ENCODE measurements around the gene BMS1. TPM values are rescaled to one million over a fixed set of nuclear protein-coding genes. Genes with fewer than 3 reads are reported as not detected.

The BMS1 gene
- total and polyA plus RNA-seq, 2 of the 8 experiments (the other 6 are each of a cell fraction or from before 2014, with no cell fraction given): 3.7 to 34.6 TPM

DNA sequence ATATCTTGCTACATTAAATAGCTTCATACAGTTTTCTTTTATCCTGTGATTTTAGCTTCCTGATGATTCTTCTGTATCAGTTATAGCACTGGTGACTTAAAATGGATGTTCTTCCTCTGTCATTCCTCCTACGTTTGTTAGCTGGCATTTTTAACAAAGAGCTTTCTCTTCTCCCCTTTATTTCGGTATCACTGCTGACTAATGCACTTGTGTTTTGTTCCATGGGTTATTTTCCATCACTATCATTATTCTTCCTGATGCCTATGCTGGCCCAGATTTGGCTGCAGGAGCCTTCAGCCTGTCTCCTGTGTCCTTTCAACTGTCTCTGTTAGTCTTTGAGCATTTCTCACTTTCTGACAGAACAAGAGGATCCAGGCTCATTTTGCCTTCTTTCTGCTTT, 13.1 kb downstream of the BMS1 start:
- WGBS, 2 experiments (ENCODE audit: extremely low coverage in 1 of 2, insufficient coverage in 1 of 2, insufficient read length in 1 of 2, insufficient replicate concordance in 2 of 2, low coverage in 1 of 2, low lambda C conversion rate in 2 of 2, missing lambda C conversion rate in 1 of 2): 89% methylated on average over 2 of the region's 2 CpGs; no CpG with 5 or more reads in 1 of the 2 experiments
- FAIRE-seq: no peak
- H3K4me1 ChIP-seq (replicated peaks in 1 of 4; ENCODE audit: control insufficient read depth in 3 of 4, insufficient read depth in 4 of 4, low read length in 3 of 4): no peaks in the 10 kb centered on the region
- no peak overlapping the region for H4K8ac ChIP-seq (ENCODE audit: extremely low read depth, insufficient read depth, low read length)
- H3K9ac ChIP-seq (replicated peaks in 1 of 4; ENCODE audit: extremely low read depth in 1 of 4, low read depth in 3 of 4, low read length in 3 of 4): no peak overlapping the region
- no peak for DNase-seq (ENCODE audit: low read depth in 1 of 2, low spot score in 2 of 2)
- no peak overlapping the region for H4K91ac ChIP-seq (replicated peaks; ENCODE audit: insufficient read length, low read length)
- no peak overlapping the region for H3K4me2 ChIP-seq (ENCODE audit: insufficient read depth in 1 of 2, low read depth in 2 of 2, low read length in 2 of 2)
- no peak overlapping the region for H3K14ac ChIP-seq (ENCODE audit: insufficient read length)
- no peak for TF ChIP-seq SRF (IDR thresholded peaks at IDR 0.05; ENCODE audit: low read depth, low read length)
- TF ChIP-seq TAF7 (optimal IDR thresholded peaks at IDR 0.05; ENCODE audit: borderline replicate concordance, low read depth, low read length): no peak
- TF ChIP-seq CTBP2 (IDR thresholded peaks at IDR 0.05; ENCODE audit: borderline replicate concordance, insufficient read depth, insufficient read length, low read length): no peak
- no peak for TF ChIP-seq HDAC6 (IDR thresholded peaks at IDR 0.05; ENCODE audit: low read depth, low read length)
- TF ChIP-seq EGR1 (IDR thresholded peaks at IDR 0.05; ENCODE audit: borderline replicate concordance, low read depth, low read length): no peak
- no peak for TF ChIP-seq ZNF274 (IDR thresholded peaks at IDR 0.05; ENCODE audit: borderline replicate concordance, extremely low read depth, low read length)
- TF ChIP-seq YY1 (IDR thresholded peaks at IDR 0.05; ENCODE audit: low read depth, low read length): no peak
- TF ChIP-seq RXRA (IDR thresholded peaks at IDR 0.05; ENCODE audit: insufficient read depth, low read depth, low read length): no peak
- TF ChIP-seq FOSL1 (IDR thresholded peaks at IDR 0.05; ENCODE audit: insufficient read depth, low read depth, low read length): no peak
- no peak for TF ChIP-seq CBX5 (IDR thresholded peaks at IDR 0.05; ENCODE audit: low read depth, low read length)
- TF ChIP-seq BRCA1 (IDR thresholded peaks at IDR 0.05; ENCODE audit: low read depth, low read length): no peak
- TF ChIP-seq KDM5A (IDR thresholded peaks at IDR 0.05; ENCODE audit: low read length): no peak
- CTCF ChIA-PET (ENCODE audit: partially characterized antibody): no interaction called here
- no peak overlapping the region for H2AFZ ChIP-seq (ENCODE audit: low read length)
- no peak overlapping the region for H2AK5ac ChIP-seq (ENCODE audit: low read depth, low read length)
- peaks cover 47 to 86% (median 77%) of the 10 kb centered on the region in 4 experiments for H3K36me3 ChIP-seq (ENCODE audit: control insufficient read depth in 2 of 4, insufficient read depth in 4 of 4, low read length in 3 of 4)
- H2BK20ac ChIP-seq (ENCODE audit: low read length): no peak overlapping the region
- H4K20me1 ChIP-seq (replicated peaks in 1 of 2; ENCODE audit: control insufficient read depth in 1 of 2, insufficient read depth in 2 of 2, low read length in 2 of 2): peaks cover 1 to 2% of the 10 kb centered on the region in 2 experiments
- H3K79me1 ChIP-seq (ENCODE audit: low read depth, low read length): no peaks in the 10 kb centered on the region
- no peak overlapping the region for H2BK12ac ChIP-seq (ENCODE audit: low read depth, low read length)
- no peaks in the 10 kb centered on the region for H3K9me3 ChIP-seq (ENCODE audit: insufficient read depth in 2 of 2, low read depth in 1 of 2, low read length in 1 of 2)
- H3K23ac ChIP-seq (ENCODE audit: insufficient read length): no peak overlapping the region
- no peak overlapping the region for H4K5ac ChIP-seq (ENCODE audit: insufficient read length, low read depth, low read length)
- H3K27me3 ChIP-seq (replicated peaks in 1 of 4; ENCODE audit: control insufficient read depth in 3 of 4, extremely low read depth in 1 of 4, insufficient read depth in 3 of 4, low read length in 3 of 4): no peaks in the 10 kb centered on the region
- no peaks in the 10 kb centered on the region for H3K79me2 ChIP-seq (ENCODE audit: control insufficient read depth in 1 of 2, insufficient read depth in 2 of 2, low read length in 2 of 2)
- H2BK15ac ChIP-seq (ENCODE audit: low read length): no peak overlapping the region
- no peak overlapping the region for H3K56ac ChIP-seq (replicated peaks; ENCODE audit: insufficient read length, low read depth, low read length)
- no peak overlapping the region for H3K27ac ChIP-seq (ENCODE audit: low read depth, low read length)
- no peak overlapping the region for H3K18ac ChIP-seq (ENCODE audit: extremely low read depth, low read length)
- H3K4ac ChIP-seq (replicated peaks; ENCODE audit: insufficient read length, low read depth, low read length): no peak overlapping the region
- no peak overlapping the region for H2BK120ac ChIP-seq (replicated peaks; ENCODE audit: low read depth, low read length)
- H2BK5ac ChIP-seq (ENCODE audit: low read depth, low read length): no peak overlapping the region
- no peak overlapping the region for H3K4me3 ChIP-seq (ENCODE audit: extremely low read depth in 1 of 4, insufficient read depth in 2 of 4, low read depth in 3 of 4, low read length in 4 of 4)
- POLR2A ChIA-PET (ENCODE audit: partially characterized antibody): interaction anchor here (1.9 kb wide), 1 partner anchor 13 kb away, joined by 8 read pairs; the partner anchor contains the start of gene BMS1
- no peaks in the 10 kb centered on the region for H3K23me2 ChIP-seq (ENCODE audit: low read depth, low read length)
